Sigmoid colon (tissue), 3 donors: ENCODE results near the gene ZNF644.

Source experiments
- CTCF ChIP-seq, 4 experiments: fragments of 450-650 bp in 3 of 4; fragments of 200-600 bp in 1 of 4; IDR thresholded peaks; one replicate each; pipeline ENCODE4 v1.5.1; 2016 to 2019; ENCODE audit warnings: antibody characterized with exemption in 4 of 4, mild to moderate bottlenecking in 3 of 4, moderate library complexity in 2 of 4
- POLR2A ChIP-seq, 2 donors: fragments of 450-650 bp; IDR thresholded peaks; one replicate each; pipeline ENCODE4 v1.6.1; 2016; ENCODE audit warnings: antibody characterized with exemption in 2 of 2, mild to moderate bottlenecking in 2 of 2, moderate library complexity in 2 of 2

- TF ChIP-seq CTCF (IDR thresholded peaks at IDR 0.05) = no peak
- no peak for TF ChIP-seq POLR2A (IDR thresholded peaks at IDR 0.05)
These were observed 28.6 kb downstream of the ZNF644 start for GRCh38 chr1:90993245-90993644.
